Measurements from ENCODE around the gene TLR9. TPM values are rescaled to one million over a fixed set of nuclear protein-coding genes. Genes with fewer than 3 reads are reported as not detected.

The TLR9 gene
- total and polyA plus RNA-seq, 2 donors (not counting 1 experiment from before 2014, with no cell fraction given) = under 0.01 TPM; not detected in 1

- Histone ChIP-seq H3K4me1 (ENCODE audit: control insufficient read depth, extremely low read depth, insufficient read depth, low read length) (peaks cover 2% of the 10 kb centered on the region), H3K4me2 (ENCODE audit: extremely low read depth, insufficient read depth, low read length) (no peak overlapping the region), H3K27me3 (ENCODE audit: control insufficient read depth, insufficient read depth, low read length) (no peaks in the 10 kb centered on the region), H2AFZ (ENCODE audit: low read length) (no peak overlapping the region), H3K9me3 (ENCODE audit: control insufficient read depth, insufficient read depth, low read depth, low read length) (no peaks in the 10 kb centered on the region), H3K36me3 (ENCODE audit: control insufficient read depth, insufficient read depth, low read length) (peaks cover 14% of the 10 kb centered on the region), H3K27ac (ENCODE audit: insufficient read depth, low read length) (no peak overlapping the region), H3K9ac (ENCODE audit: insufficient read depth, low read length) (no peak overlapping the region), H3K4me3 (replicated peaks in 1 of 4; ENCODE audit: control extremely low read depth in 1 of 4, insufficient read depth in 1 of 4, low read depth in 3 of 4, low read length in 4 of 4) (no peak overlapping the region), H4K20me1 (ENCODE audit: control insufficient read depth, extremely low read depth, insufficient read depth, low read length) (no peaks in the 10 kb centered on the region), H3K79me2 (ENCODE audit: control insufficient read depth, insufficient read depth, low read length) (no peaks in the 10 kb centered on the region)
- TF ChIP-seq EZH2 (IDR thresholded peaks at IDR 0.05; ENCODE audit: low read length, missing control alignments) = no peak
- TF ChIP-seq CTCF (conservative IDR thresholded peaks at IDR 0.05 in 1 of 2, IDR thresholded peaks at IDR 0.05 in 1 of 2; ENCODE audit: low read depth in 1 of 2, low read length in 2 of 2) = no peak
- no peak for DNase-seq (ENCODE audit: low read depth in 2 of 2)
These were observed 22.7 kb upstream of the TLR9 start for GRCh38 chr3:52248165-52248541.

- Histone ChIP-seq H3K4me2 (ENCODE audit: extremely low read depth, insufficient read depth, low read length) (no peak overlapping the region), H3K4me3 (replicated peaks in 1 of 4; ENCODE audit: control extremely low read depth in 1 of 4, insufficient read depth in 1 of 4, low read depth in 3 of 4, low read length in 4 of 4) (no peak overlapping the region), H3K79me2 (ENCODE audit: control insufficient read depth, insufficient read depth, low read length) (no peaks in the 10 kb centered on the region), H3K9me3 (ENCODE audit: control insufficient read depth, insufficient read depth, low read depth, low read length) (no peaks in the 10 kb centered on the region), H3K36me3 (ENCODE audit: control insufficient read depth, insufficient read depth, low read length) (peaks cover 12% of the 10 kb centered on the region), H3K4me1 (ENCODE audit: control insufficient read depth, extremely low read depth, insufficient read depth, low read length) (peaks cover 2% of the 10 kb centered on the region), H4K20me1 (ENCODE audit: control insufficient read depth, extremely low read depth, insufficient read depth, low read length) (no peaks in the 10 kb centered on the region), H3K9ac (ENCODE audit: insufficient read depth, low read length) (no peak overlapping the region), H2AFZ (ENCODE audit: low read length) (no peak overlapping the region), H3K27me3 (ENCODE audit: control insufficient read depth, insufficient read depth, low read length) (no peaks in the 10 kb centered on the region), H3K27ac (ENCODE audit: insufficient read depth, low read length) (no peak overlapping the region)
- DNase-seq (ENCODE audit: low read depth in 2 of 2) = no peak
- TF ChIP-seq CTCF (conservative IDR thresholded peaks at IDR 0.05 in 1 of 2, IDR thresholded peaks at IDR 0.05 in 1 of 2; ENCODE audit: low read depth in 1 of 2, low read length in 2 of 2) = no peak
- no peak for TF ChIP-seq EZH2 (IDR thresholded peaks at IDR 0.05; ENCODE audit: low read length, missing control alignments)
These were observed 22.1 kb upstream of the TLR9 start for GRCh38 chr3:52247409-52248164.

GRCh38 chr3:52246728-52247408 is 21.4 kb upstream of the TLR9 start:
- H3K79me2 ChIP-seq (ENCODE audit: control insufficient read depth, insufficient read depth, low read length) = no peaks in the 10 kb centered on the region
- no peak for DNase-seq (ENCODE audit: low read depth in 2 of 2)
- no peak overlapping the region for H3K9ac ChIP-seq (ENCODE audit: insufficient read depth, low read length)
- no peaks in the 10 kb centered on the region for H4K20me1 ChIP-seq (ENCODE audit: control insufficient read depth, extremely low read depth, insufficient read depth, low read length)
- peaks cover 2% of the 10 kb centered on the region for H3K4me1 ChIP-seq (ENCODE audit: control insufficient read depth, extremely low read depth, insufficient read depth, low read length)
- peak overlapping the region; percentile 92 for H3K4me2 ChIP-seq (ENCODE audit: extremely low read depth, insufficient read depth, low read length)
- no peak overlapping the region for H2AFZ ChIP-seq (ENCODE audit: low read length)
- no peak overlapping the region for H3K27ac ChIP-seq (ENCODE audit: insufficient read depth, low read length)
- H3K27me3 ChIP-seq (ENCODE audit: control insufficient read depth, insufficient read depth, low read length) = no peaks in the 10 kb centered on the region
- TF ChIP-seq CTCF (conservative IDR thresholded peaks at IDR 0.05 in 1 of 2, IDR thresholded peaks at IDR 0.05 in 1 of 2; ENCODE audit: low read depth in 1 of 2, low read length in 2 of 2) (no peak), EZH2 (IDR thresholded peaks at IDR 0.05; ENCODE audit: low read length, missing control alignments) (no peak)
- H3K36me3 ChIP-seq (ENCODE audit: control insufficient read depth, insufficient read depth, low read length) = peaks cover 12% of the 10 kb centered on the region
- H3K4me3 ChIP-seq (replicated peaks in 1 of 4; ENCODE audit: control extremely low read depth in 1 of 4, insufficient read depth in 1 of 4, low read depth in 3 of 4, low read length in 4 of 4) = peak overlapping the region in 2 of 4 experiments; percentile 60 to 67
- no peaks in the 10 kb centered on the region for H3K9me3 ChIP-seq (ENCODE audit: control insufficient read depth, insufficient read depth, low read depth, low read length)

Measured in fibroblast of lung (primary cell).